Skeletal muscle tissue (tissue), 4 donors: ENCODE results near the gene CAV1. TPM values are rescaled to one million over a fixed set of nuclear protein-coding genes. Genes with fewer than 3 reads are reported as not detected.

ENCODE experiments used
- H3K27ac ChIP-seq: one replicate; pipeline ENCODE4 v1.7.0; 2013; ENCODE audit warnings: mild to moderate bottlenecking, low read depth, low read length, inconsistent platforms
- H3K27me3 ChIP-seq, 3 donors: one replicate each; pipeline ENCODE4 v1.7.0; 2013; ENCODE audit warnings: low read length in 3 of 3; ENCODE audit not compliant: control insufficient read depth in 3 of 3, insufficient read depth in 3 of 3
- H3K36me3 ChIP-seq, 3 donors: one replicate each; pipeline ENCODE4 v1.7.0; 2013; ENCODE audit warnings: low read length in 3 of 3; ENCODE audit not compliant: control insufficient read depth in 3 of 3, insufficient read depth in 3 of 3
- H3K4me1 ChIP-seq, 3 donors: one replicate each; pipeline ENCODE4 v1.7.0; 2013; ENCODE audit warnings: low read length in 3 of 3, mild to moderate bottlenecking in 3 of 3; ENCODE audit not compliant: control insufficient read depth in 3 of 3, insufficient read depth in 3 of 3
- H3K4me3 ChIP-seq, 3 donors: one replicate each; pipeline ENCODE4 v1.7.0; 2013; ENCODE audit warnings: low read length in 3 of 3
- H3K9ac ChIP-seq, 3 donors: one replicate each; pipeline ENCODE4 v1.7.0; 2013; ENCODE audit warnings: low read length in 3 of 3, mild to moderate bottlenecking in 3 of 3, moderate library complexity in 2 of 3, low read depth in 1 of 3
- H3K9me3 ChIP-seq, 3 donors: one replicate each; pipeline ENCODE4 v1.7.0; 2013; ENCODE audit warnings: low read length in 3 of 3; ENCODE audit not compliant: control insufficient read depth in 3 of 3
- total RNA-seq: library from RNA; depleted of rRNA; stranded (reverse); fragments of >200 nt; gene quantifications from one replicate; pipeline ENCODE4 v1.2.3, GENCODE V29; 2014
- donor health status: Osteomylitis.

Gene CAV1
- total RNA-seq, 1 donor from 2014 or later = 175 TPM

GRCh38 chr7:116574025-116574822, 49.4 kb downstream of the CAV1 start:
- Histone ChIP-seq H3K27me3 (no peaks in the 10 kb centered on the region), H3K27ac (peak overlapping the region; percentile 14), H3K36me3 (no peaks in the 10 kb centered on the region), H3K9me3 (no peaks in the 10 kb centered on the region), H3K4me3 (no peak overlapping the region), H3K4me1 (peaks cover 13 to 21% (median 16%) of the 10 kb centered on the region in 3 donors), H3K9ac (no peak overlapping the region)

- no peaks in the 10 kb centered on the region for H3K36me3 ChIP-seq
- peaks cover 13 to 16% (median 13%) of the 10 kb centered on the region in 3 donors for H3K4me1 ChIP-seq
- H3K27me3 ChIP-seq = no peaks in the 10 kb centered on the region
- H3K4me3 ChIP-seq = no peak overlapping the region
- H3K9me3 ChIP-seq = no peaks in the 10 kb centered on the region
- H3K27ac ChIP-seq = no peak overlapping the region
- H3K9ac ChIP-seq = no peak overlapping the region
Observed at GRCh38 chr7:116575853-116576252, 51.0 kb downstream of the CAV1 start.

GRCh38 chr7:116576350-116577319, 51.8 kb downstream of the CAV1 start:
- Histone ChIP-seq H3K9ac (no peak overlapping the region), H3K4me1 (peaks cover 13 to 16% (median 13%) of the 10 kb centered on the region in 3 donors)

GRCh38 chr7:116577320-116577871, 52.6 kb downstream of the CAV1 start:
- H3K4me3 ChIP-seq = no peak overlapping the region
- no peak overlapping the region for H3K9ac ChIP-seq
- H3K9me3 ChIP-seq = no peaks in the 10 kb centered on the region
- no peaks in the 10 kb centered on the region for H3K36me3 ChIP-seq
- H3K4me1 ChIP-seq = peaks cover 15 to 16% (median 16%) of the 10 kb centered on the region in 3 donors
- no peak overlapping the region for H3K27ac ChIP-seq
- no peaks in the 10 kb centered on the region for H3K27me3 ChIP-seq

More at GRCh38 chr7:116576350-116577319, 51.8 kb downstream of the CAV1 start:
- Histone ChIP-seq H3K27me3 (no peaks in the 10 kb centered on the region), H3K9me3 (no peaks in the 10 kb centered on the region), H3K36me3 (no peaks in the 10 kb centered on the region), H3K27ac (no peak overlapping the region), H3K4me3 (no peak overlapping the region)

- Histone ChIP-seq H3K27ac (no peak overlapping the region), H3K9ac (no peak overlapping the region), H3K36me3 (no peaks in the 10 kb centered on the region), H3K27me3 (no peaks in the 10 kb centered on the region), H3K9me3 (no peaks in the 10 kb centered on the region), H3K4me3 (no peak overlapping the region), H3K4me1 (peaks cover 17 to 22% (median 20%) of the 10 kb centered on the region in 3 donors)
Observed at GRCh38 chr7:116578526-116578925, 53.7 kb downstream of the CAV1 start.

- H3K4me3 ChIP-seq = no peak overlapping the region
- no peaks in the 10 kb centered on the region for H3K36me3 ChIP-seq
- H3K27ac ChIP-seq = no peak overlapping the region
- H3K9me3 ChIP-seq = no peaks in the 10 kb centered on the region
- H3K27me3 ChIP-seq = no peaks in the 10 kb centered on the region
- no peak overlapping the region for H3K9ac ChIP-seq
- H3K4me1 ChIP-seq = peaks cover 14 to 18% (median 15%) of the 10 kb centered on the region in 3 donors
Observed at GRCh38 chr7:116579322-116579721, 54.5 kb downstream of the CAV1 start.

GRCh38 chr7:116579835-116580234, 55.0 kb downstream of the CAV1 start:
- Histone ChIP-seq H3K4me3 (no peak overlapping the region), H3K9ac (no peak overlapping the region), H3K27ac (no peak overlapping the region), H3K9me3 (no peaks in the 10 kb centered on the region), H3K36me3 (no peaks in the 10 kb centered on the region), H3K27me3 (no peaks in the 10 kb centered on the region), H3K4me1 (peaks cover 13 to 16% (median 13%) of the 10 kb centered on the region in 3 donors)

- H3K27ac ChIP-seq = peak overlapping the region; percentile 54
- H3K9ac ChIP-seq = no peak overlapping the region
Observed at GRCh38 chr7:116582164-116582732, 57.4 kb downstream of the CAV1 start.

GRCh38 chr7:116582806-116583444, 58.1 kb downstream of the CAV1 start:
- Histone ChIP-seq H3K9ac (no peak overlapping the region), H3K4me3 (peak overlapping the region in 1 of 3 donors; percentile 33), H3K27me3 (no peaks in the 10 kb centered on the region), H3K27ac (peak overlapping the region; percentile 54), H3K4me1 (peaks cover 6 to 10% (median 8%) of the 10 kb centered on the region in 3 donors), H3K9me3 (no peaks in the 10 kb centered on the region), H3K36me3 (no peaks in the 10 kb centered on the region)

More at GRCh38 chr7:116582164-116582732, 57.4 kb downstream of the CAV1 start:
- Histone ChIP-seq H3K36me3 (no peaks in the 10 kb centered on the region), H3K4me1 (peaks cover 7 to 10% (median 8%) of the 10 kb centered on the region in 3 donors), H3K9me3 (no peaks in the 10 kb centered on the region), H3K4me3 (no peak overlapping the region), H3K27me3 (no peaks in the 10 kb centered on the region)
